EH (cell line): ENCODE measurements around the gene ANKDD1B.
"Not testable (repeated sequence)": the region's sequence is repeated elsewhere in the genome, so short reads cannot be mapped to it uniquely, and the experiment has no call there.

Experiments
- DNase-seq: peaks from one replicate; pipeline ENCODE4 v3.0.0-alpha.2; 2015; ENCODE audit warnings: low read depth

Gene ANKDD1B

GRCh38 chr5:75662061-75662460 is 50.8 kb downstream of the ANKDD1B start:
- DNase-seq = no peak

GRCh38 chr5:75663579-75664284 is 52.5 kb downstream of the ANKDD1B start:
- DNase-seq = no peak

- DNase-seq = no peak
Observed at GRCh38 chr5:75664979-75665378, 53.7 kb downstream of the ANKDD1B start.

GRCh38 chr5:75666801-75667200 is 55.5 kb downstream of the ANKDD1B start:
- DNase-seq = peak; percentile 27

- no peak for DNase-seq
Observed at GRCh38 chr5:75667586-75667985, 56.3 kb downstream of the ANKDD1B start.

GRCh38 chr5:75668445-75668844 is 57.2 kb downstream of the ANKDD1B start:
- no peak for DNase-seq

GRCh38 chr5:75668977-75669689 is 57.9 kb downstream of the ANKDD1B start:
- DNase-seq = peak; percentile 15

GRCh38 chr5:75670577-75670976 is 59.3 kb downstream of the ANKDD1B start:
- DNase-seq = no peak

- DNase-seq = no peak
Observed at GRCh38 chr5:75671506-75671905, 60.3 kb downstream of the ANKDD1B start.

GRCh38 chr5:75672616-75673015 is 61.4 kb downstream of the ANKDD1B start:
- no peak for DNase-seq

GRCh38 chr5:75675783-75676182 is 64.5 kb downstream of the ANKDD1B start:
- DNase-seq = no peak

- DNase-seq = no peak
Observed at GRCh38 chr5:75677607-75678006, 66.4 kb downstream of the ANKDD1B start.

GRCh38 chr5:75678155-75678554 is 66.9 kb downstream of the ANKDD1B start:
- no peak for DNase-seq

- DNase-seq = peak; percentile 67
Observed at GRCh38 chr5:75681125-75681830, 70.0 kb downstream of the ANKDD1B start.

- DNase-seq = no peak
Observed at GRCh38 chr5:75685141-75685540, 73.9 kb downstream of the ANKDD1B start.

GRCh38 chr5:75686480-75686879 is 75.2 kb downstream of the ANKDD1B start:
- DNase-seq = no peak

- DNase-seq = no peak
Observed at GRCh38 chr5:75690669-75691068, 79.4 kb downstream of the ANKDD1B start.

- no peak for DNase-seq
Observed at GRCh38 chr5:75694781-75695180, 83.5 kb downstream of the ANKDD1B start.

- DNase-seq = not testable (repeated sequence)
Observed at GRCh38 chr5:75695472-75696351, 84.5 kb downstream of the ANKDD1B start.

GRCh38 chr5:75701856-75702255 is 90.6 kb downstream of the ANKDD1B start:
- no peak for DNase-seq

- peak; percentile 7 for DNase-seq
Observed at GRCh38 chr5:75706016-75706415, 94.8 kb downstream of the ANKDD1B start.

GRCh38 chr5:75706775-75707174 is 95.5 kb downstream of the ANKDD1B start:
- no peak for DNase-seq
